Epithelial cell of prostate (primary cell): ENCODE data around the gene HMGN4.
A peak's percentile ranks its signal among the peaks of the same experiment; 100 is the strongest.
"Not testable (repeated sequence)": the region's sequence is repeated elsewhere in the genome, so short reads cannot be mapped to it uniquely, and the experiment has no call there.

Source experiments
- DNase-seq: peaks from one replicate; pipeline ENCODE4 v3.0.0-alpha.2; 2011; ENCODE audit warnings: low read depth, low spot score
- H3K27ac ChIP-seq: fragments of 450-650 bp; 2 replicates; pipeline ENCODE4 v1.5.1; 2017; ENCODE audit warnings: mild to moderate bottlenecking

Gene HMGN4

GRCh38 chr6:26545627-26546026, 7.5 kb downstream of the HMGN4 start:
- no peak overlapping the region for H3K27ac ChIP-seq

GRCh38 chr6:26547363-26547762, 9.2 kb downstream of the HMGN4 start:
- not testable (repeated sequence) for H3K27ac ChIP-seq, DNase-seq

More at GRCh38 chr6:26545627-26546026, 7.5 kb downstream of the HMGN4 start:
- DNase-seq = no peak

- no peak for DNase-seq
- H3K27ac ChIP-seq = no peak overlapping the region
These were observed 12.3 kb downstream of the HMGN4 start for GRCh38 chr6:26550250-26550993.

GRCh38 chr6:26552205-26552604, 14.0 kb downstream of the HMGN4 start:
- H3K27ac ChIP-seq = no peak overlapping the region
- no peak for DNase-seq

DNA sequence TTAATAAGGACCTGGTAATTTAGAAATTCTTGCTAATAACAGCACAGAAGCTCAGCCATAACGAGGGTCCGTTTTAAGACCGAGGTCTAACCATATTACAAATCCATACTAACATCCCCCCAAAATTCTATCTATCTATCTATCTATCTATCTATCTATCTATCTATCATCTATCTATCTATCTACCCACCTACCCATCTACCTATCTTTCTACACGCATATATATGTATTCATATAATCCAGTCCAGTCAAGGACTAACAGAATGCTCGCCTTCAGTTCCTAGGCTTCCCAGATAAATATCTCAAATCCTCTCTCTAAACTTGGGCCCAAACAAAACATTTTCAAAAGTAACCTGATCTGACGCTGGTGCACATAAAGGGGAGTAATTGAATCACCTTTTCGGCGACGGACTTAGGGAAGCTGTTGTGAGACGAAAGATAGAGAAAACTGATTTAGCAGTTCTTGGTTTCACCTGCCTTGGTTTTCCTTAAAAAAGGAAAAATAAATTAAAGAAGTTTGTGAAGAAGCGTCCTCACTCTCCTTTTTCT, 14.5 kb downstream of the HMGN4 start:
- no peak overlapping the region for H3K27ac ChIP-seq
- DNase-seq = no peak

DNA sequence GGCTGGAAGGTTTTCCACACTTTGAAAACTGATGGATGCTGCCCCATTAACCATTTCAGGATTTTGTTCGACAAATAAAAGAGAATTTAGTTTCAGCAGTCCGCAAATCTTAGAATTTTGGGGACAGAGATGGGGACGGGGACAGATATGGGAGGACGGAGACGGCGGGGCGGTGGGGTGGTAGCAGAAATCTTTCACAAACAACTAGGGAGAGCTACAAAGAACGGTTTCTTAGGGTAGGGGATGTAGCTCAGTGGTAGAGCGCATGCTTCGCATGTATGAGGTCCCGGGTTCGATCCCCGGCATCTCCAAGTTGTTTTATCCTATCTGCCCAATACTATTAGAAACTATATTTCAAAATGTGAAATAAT, 15.1 kb downstream of the HMGN4 start:
- peak overlapping the region; percentile 67 for H3K27ac ChIP-seq
- DNase-seq = no peak

GRCh38 chr6:26553635-26554446, 15.7 kb downstream of the HMGN4 start:
- peak overlapping the region; percentile 67 for H3K27ac ChIP-seq

DNA sequence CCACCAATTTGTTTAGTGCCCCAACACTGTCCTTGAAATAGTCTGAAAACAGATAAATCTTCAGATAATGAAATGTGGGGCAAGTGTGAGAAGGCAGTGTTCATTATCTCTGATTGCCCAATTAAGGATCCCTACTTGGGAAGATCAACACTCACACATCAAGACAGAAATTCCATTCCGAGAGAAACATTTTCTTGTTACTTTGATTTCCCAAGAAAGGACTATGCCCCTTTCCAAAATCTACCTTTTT, 16.2 kb downstream of the HMGN4 start:
- DNase-seq = no peak
- peak overlapping the region; percentile 67 for H3K27ac ChIP-seq

More at GRCh38 chr6:26553635-26554446, 15.7 kb downstream of the HMGN4 start:
- DNase-seq = peak; percentile 79

- no peak overlapping the region for H3K27ac ChIP-seq
- DNase-seq = no peak
These were observed 16.7 kb downstream of the HMGN4 start for GRCh38 chr6:26554697-26555504.

DNA sequence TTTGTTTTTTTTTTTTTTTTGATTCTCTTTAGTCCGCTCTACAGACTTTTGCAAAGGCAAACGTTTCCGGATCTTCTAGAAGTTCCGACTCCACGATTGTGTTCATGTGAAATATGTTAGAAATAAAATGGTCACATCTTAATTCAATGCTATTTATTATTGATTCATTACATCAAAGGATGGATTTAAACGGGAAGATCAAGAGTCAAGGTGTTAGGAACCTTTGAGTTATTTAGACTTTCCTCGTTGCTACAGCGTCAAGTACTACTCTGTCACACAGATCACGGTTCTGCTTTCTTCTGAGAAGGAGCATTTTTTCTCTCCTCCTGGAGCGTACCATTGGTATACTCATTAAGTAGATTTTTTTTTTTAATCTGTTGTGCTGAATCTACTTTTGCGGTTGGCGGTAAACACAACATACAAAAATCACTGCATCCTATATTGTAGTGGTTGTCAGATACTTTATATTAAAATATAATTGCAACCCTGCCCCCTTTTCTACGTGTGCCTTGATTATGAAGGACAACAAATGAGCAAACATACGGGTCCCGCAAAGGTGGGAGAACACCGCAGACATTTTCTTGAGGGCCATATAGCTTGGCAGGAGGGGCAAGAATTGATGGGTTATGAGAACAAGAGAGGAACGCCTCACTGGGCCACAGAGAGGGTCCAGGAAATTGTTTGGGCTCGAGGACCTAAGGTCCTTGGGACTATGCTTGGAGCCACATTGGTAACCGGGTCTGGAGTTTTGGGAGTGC, 17.5 kb downstream of the HMGN4 start:
- no peak for DNase-seq
- H3K27ac ChIP-seq = no peak overlapping the region

- DNase-seq = peak; percentile 68
- H3K27ac ChIP-seq = peak overlapping the region; percentile 21
These were observed 18.3 kb downstream of the HMGN4 start for GRCh38 chr6:26556263-26557070.

DNA sequence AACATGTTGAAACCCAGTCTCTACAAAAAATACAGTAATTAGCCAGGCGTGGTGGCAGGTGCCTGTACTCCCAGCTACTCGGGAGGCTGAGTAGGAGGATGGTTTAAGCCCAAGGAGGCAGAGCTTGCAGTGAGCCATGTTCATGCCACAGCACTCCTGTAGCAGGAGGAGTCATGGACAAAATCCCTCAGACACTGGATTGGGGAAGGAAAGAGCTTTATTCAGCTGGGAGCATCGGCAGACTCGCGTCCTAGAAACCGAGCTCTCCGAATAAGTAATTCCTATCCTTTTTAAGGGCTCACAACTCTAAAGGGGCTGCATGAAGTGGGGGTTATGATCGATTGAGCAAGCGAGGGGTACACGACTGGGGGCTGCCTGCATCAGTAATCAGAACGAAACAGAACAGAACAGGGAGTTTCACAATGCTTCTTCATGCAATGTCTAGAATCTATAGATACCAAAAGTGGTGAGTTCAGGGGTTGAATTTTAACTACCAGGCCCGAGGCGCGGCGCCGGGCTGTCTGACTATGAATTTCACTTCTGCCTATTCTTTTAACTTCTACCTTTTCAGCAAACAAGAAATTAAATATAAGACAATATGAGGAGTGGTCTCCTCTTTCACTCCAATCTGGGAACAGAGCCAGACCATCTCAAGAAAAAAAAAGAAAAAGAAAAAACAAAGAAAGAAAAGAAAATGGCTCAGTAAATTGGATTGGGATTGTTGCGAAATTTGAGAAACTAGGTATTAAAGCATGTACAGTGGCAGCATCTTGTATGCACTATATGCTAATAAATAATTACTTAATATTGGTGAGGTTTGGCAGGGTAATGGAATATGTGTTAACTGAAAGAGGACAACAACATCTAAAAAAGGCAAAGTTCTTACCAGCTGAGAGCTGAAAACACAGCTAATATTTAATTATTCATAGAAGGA, 23.6 kb downstream of the HMGN4 start:
- no peak for DNase-seq
- H3K27ac ChIP-seq = no peak overlapping the region

DNA sequence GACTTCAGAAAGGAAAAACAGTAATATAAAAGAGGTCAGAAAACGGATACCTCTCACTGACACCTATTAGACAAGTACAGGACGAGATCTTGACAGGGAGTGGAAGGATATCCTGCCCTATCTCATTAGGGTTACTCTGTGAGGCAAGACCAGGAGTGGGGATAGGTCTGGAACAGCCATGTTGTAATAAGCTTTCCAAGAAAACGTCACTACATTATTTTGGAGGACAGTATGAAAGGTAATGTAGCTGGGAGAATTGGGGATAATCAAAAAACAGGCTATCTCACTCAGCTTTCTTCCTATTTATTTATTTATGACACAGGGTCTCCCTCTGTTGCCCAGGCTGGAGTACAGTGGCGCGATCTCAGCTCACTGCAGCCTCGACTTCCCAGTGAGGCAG, 25.3 kb downstream of the HMGN4 start:
- DNase-seq = no peak
- no peak overlapping the region for H3K27ac ChIP-seq

DNA sequence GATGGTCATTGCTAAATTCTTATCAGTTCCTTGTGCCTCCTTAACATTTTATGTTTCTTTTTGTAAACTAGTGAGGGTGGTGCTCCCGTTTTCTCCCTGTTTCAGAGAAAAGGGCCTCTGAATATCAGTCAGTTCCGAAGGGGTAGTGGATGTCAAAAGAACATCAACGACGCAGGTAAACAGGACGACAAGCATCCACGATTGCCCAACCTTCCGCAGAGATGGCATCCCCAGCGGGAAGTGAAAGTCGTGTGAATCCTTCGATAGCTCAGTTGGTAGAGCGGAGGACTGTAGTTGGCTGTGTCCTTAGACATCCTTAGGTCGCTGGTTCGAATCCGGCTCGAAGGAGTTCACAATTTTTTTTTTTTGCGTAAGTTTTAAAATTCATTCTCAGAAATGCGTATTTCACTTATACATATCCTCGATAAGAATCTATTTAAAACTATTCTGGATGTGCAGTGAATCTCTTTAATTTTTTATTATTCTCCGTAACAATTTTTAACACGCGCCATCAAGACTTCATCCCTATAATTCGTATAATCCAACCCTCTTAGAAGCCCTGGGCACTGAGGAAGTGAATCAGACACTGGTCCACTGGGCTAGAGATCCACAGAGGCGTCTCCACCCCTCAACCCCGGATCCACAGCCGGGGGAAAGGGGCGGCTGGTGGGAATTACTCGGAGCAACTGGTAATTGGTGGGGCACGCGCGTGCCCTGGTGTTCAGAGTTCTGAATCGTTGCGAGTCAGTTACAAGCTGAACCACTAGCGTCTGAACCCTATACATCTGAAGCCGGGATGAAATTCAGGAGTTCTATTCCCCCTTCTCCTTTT, 30.7 kb downstream of the HMGN4 start:
- DNase-seq = no peak
- peak overlapping the region; percentile 33 for H3K27ac ChIP-seq

DNA sequence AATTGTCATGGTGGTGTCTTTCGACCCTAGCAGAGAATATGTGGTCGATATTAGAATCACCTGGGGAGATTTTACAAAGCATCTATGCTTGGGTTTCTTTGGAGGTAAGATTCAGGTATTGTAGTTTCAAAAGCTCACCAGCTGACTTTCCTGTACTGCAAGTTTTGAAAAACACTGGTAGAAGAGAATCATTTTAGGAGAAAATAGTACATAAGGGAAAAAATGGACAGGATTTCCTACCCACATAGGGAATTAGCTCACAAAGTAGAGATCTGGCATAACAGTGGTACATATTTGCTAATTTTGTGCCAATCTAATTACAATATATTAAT, 31.2 kb downstream of the HMGN4 start:
- H3K27ac ChIP-seq = peak overlapping the region; percentile 33
- no peak for DNase-seq

DNA sequence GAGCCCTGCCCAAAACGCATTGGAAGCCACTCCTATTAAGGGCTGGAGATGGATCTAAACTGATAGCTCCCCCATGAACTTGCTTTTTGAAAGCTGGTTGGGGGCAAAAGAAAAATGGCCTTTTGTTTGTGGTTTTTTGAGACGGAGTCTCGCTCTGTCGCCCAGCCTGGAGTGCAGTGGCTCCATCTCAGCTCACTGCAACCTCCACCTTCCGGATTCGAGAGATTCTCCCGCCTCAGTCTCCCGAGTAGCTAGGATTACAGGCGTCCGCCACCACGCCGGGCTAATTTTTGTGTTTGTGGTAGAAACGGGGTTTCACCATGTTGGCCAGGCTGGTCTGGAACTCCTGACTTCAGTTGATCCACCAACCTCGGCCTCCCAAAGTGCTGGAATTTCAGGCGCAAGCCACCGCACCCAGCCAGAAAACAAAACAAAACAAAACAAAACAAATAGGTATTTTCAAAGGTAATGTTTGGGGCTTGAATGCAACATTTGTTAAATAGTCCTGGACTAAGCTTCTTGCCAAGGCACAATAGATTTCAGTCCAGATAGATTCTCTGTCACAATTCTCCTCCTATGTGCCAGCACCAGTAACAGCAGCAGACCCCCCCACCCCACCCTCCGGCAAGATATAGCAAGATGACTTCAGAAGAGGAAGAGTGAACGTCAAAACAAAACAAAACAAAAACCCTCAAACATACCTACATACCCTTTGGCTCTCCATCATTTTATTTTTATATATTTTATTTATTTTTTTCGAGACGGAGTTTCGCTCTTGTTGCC, 32.1 kb downstream of the HMGN4 start:
- no peak for DNase-seq
- H3K27ac ChIP-seq = no peak overlapping the region
